Endothelial cell of umbilical vein (primary cell): ENCODE measurements around the gene WSB1. TPM values are rescaled to one million over a fixed set of nuclear protein-coding genes. Genes with fewer than 3 reads are reported as not detected.
"Not testable (repeated sequence)": the region's sequence is repeated elsewhere in the genome, so short reads cannot be mapped to it uniquely, and the experiment has no call there.

Experiments
- BruUV-seq: library from RNA; stranded (reverse); fragments of 400-500 nt; replicated peaks from 2 replicates; lab custom pipeline; 2021; lab: Mats Ljungman, UMichigan
- CTCF ChIA-PET: fragments of 300-600, 350-600 bp; sonication (Branson Sonifier 250); formaldehyde crosslinking; loops from one replicate; lab custom pipeline; 2021; ENCODE audit warnings: antibody characterized with exemption, inconsistent platforms; lab: Charles Lee
- POLR2A ChIA-PET: fragments of 300-600, 350-600 bp; sonication (Branson Sonifier 250); formaldehyde crosslinking; loops from one replicate; lab custom pipeline; 2021; ENCODE audit warnings: antibody characterized with exemption, inconsistent platforms; lab: Charles Lee
- DNase-seq: peaks from one replicate; pipeline ENCODE4 v3.0.0-alpha.2; 2011; ENCODE audit warnings: low read depth, low spot score
- FAIRE-seq: peaks from 2 replicates; lab custom pipeline; 2011; peaks lifted over from hg19 to GRCh38; lab: Jason Lieb, UNC
- H2AFZ ChIP-seq: 2 replicates; pipeline ENCODE4 v1.6.0; 2012; ENCODE audit warnings: low read depth, low read length, control low read depth, inconsistent platforms
- H3K27ac ChIP-seq: 2 replicates; pipeline ENCODE4 v1.5.1; 2011; ENCODE audit warnings: low read depth, mild to moderate bottlenecking, control low read depth, low read length, moderate library complexity; ENCODE audit not compliant: insufficient read depth
- H3K27me3 ChIP-seq, 2 experiments: 2 replicates each; pipeline versions ENCODE4 v1.6.0 to v1.6.1; 2011; ENCODE audit warnings: low read length in 2 of 2, mixed read lengths in 1 of 2; ENCODE audit not compliant: control insufficient read depth in 2 of 2, insufficient read depth in 2 of 2
- H3K36me3 ChIP-seq, 2 experiments: 2 replicates in 1 of 2; 3 replicates in 1 of 2; pipeline ENCODE4 v1.5.1; 2011; ENCODE audit warnings: low read length in 2 of 2, mild to moderate bottlenecking in 1 of 2, moderate library complexity in 1 of 2; ENCODE audit not compliant: control insufficient read depth in 2 of 2, insufficient read depth in 2 of 2; ENCODE audit errors: extremely low read depth in 1 of 2
- H3K4me1 ChIP-seq: 3 replicates; pipeline ENCODE4 v1.5.1; 2011; ENCODE audit warnings: mild to moderate bottlenecking, low read length; ENCODE audit not compliant: control insufficient read depth, insufficient read depth; ENCODE audit errors: extremely low read depth
- H3K4me2 ChIP-seq: 2 replicates; pipeline ENCODE4 v1.6.1; 2011; ENCODE audit warnings: low read length, control low read depth, mixed read lengths; ENCODE audit not compliant: insufficient read depth
- H3K4me3 ChIP-seq, 3 experiments: fragments of 200-600 bp in 1 of 3; sonication (generic), shearing (Covaris generic) in 1 of 3; replicated peaks in 1 of 3; 2 replicates each; pipeline ENCODE4 v1.5.1; 2011 to 2016; ENCODE audit warnings: control low read depth in 3 of 3, low read length in 3 of 3, mild to moderate bottlenecking in 2 of 3, inconsistent platforms in 1 of 3, low read depth in 1 of 3, moderate library complexity in 1 of 3; ENCODE audit not compliant: insufficient read depth in 1 of 3
- H3K79me2 ChIP-seq: 2 replicates; pipeline ENCODE4 v1.6.0; 2012; ENCODE audit warnings: low read length, inconsistent platforms; ENCODE audit not compliant: control insufficient read depth, insufficient read depth
- H3K9ac ChIP-seq: replicated peaks from 2 replicates; pipeline ENCODE3; 2011; ENCODE audit warnings: low read length, control low read depth; ENCODE audit not compliant: insufficient read depth; ENCODE audit errors: extremely low read depth
- H3K9me1 ChIP-seq: replicated peaks from 3 replicates; pipeline ENCODE4 v1.6.0; 2011; ENCODE audit warnings: mild to moderate bottlenecking, low read length; ENCODE audit not compliant: control insufficient read depth, insufficient read depth; ENCODE audit errors: extremely low read depth
- H3K9me3 ChIP-seq: replicated peaks from 2 replicates; pipeline ENCODE4 v1.5.1; 2012; ENCODE audit warnings: low read length, inconsistent platforms; ENCODE audit not compliant: control insufficient read depth, insufficient read depth
- H4K20me1 ChIP-seq: replicated peaks from 2 replicates; pipeline ENCODE3; 2011; ENCODE audit warnings: mild to moderate bottlenecking, low read length; ENCODE audit not compliant: control insufficient read depth, insufficient read depth; ENCODE audit errors: extremely low read depth
- dilution Hi-C: fragments of 300-500 bp; cut with MboI; formaldehyde crosslinking; loops from one replicate; pipeline ENCODE4 v1.15.0; 2019; ENCODE audit warnings: low sequenced_read_pairs; ENCODE audit not compliant: extremely low pct_ligation_motif_present
- intact Hi-C: fragments of 100-400 bp; cut with micrococcal nuclease; formaldehyde crosslinking; loops from one replicate; pipeline ENCODE4 v1.10.0; 2022
- polyA plus RNA-seq, 4 experiments: library from polyadenylated mRNA; depleted of rRNA in 3 of 4; stranded (reverse) in 3 of 4; unstranded in 1 of 4; fragments of >200 nt; gene quantifications; 2 replicates each; pipeline versions ENCODE4 v1.2.1 to v1.2.3, GENCODE V29; 2011 to 2012; ENCODE audit warnings: missing spikeins in 1 of 4
- total RNA-seq: library from RNA; stranded (reverse); gene quantifications from 2 replicates; pipeline ENCODE4 v1.2.3, GENCODE V29; 2021

Gene WSB1
- total and polyA plus RNA-seq, 2 donors (not counting 3 experiments of a cell fraction or from before 2014, with no cell fraction given) = 471 to 736 TPM

DNA sequence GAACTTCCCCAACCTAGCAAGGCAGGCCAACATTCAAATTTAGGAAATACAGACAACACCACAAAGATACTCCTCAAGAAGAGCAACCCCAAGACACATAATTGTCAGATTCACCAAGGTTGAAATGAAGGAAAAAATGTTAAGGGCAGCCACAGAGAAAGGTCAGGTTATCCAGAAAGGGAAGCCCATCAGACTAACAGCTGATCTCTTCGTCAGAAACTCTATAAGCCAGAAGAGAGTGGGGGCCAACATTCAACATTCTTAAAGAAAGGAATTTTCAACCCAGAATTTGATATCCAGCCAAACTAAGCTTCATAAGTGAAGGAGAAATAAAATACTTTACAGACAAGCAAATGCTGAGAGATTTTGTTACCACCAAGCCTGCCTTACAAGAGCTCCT lies 43.1 kb upstream of the WSB1 start:
- H3K9me1 ChIP-seq, BruUV-seq, H3K9ac ChIP-seq, FAIRE-seq, dilution Hi-C loops, DNase-seq, H4K20me1 ChIP-seq, H3K79me2 ChIP-seq, H3K27ac ChIP-seq, H2AFZ ChIP-seq, H3K4me2 ChIP-seq, H3K36me3 ChIP-seq, H3K9me3 ChIP-seq, H3K4me3 ChIP-seq, H3K27me3 ChIP-seq: not testable (repeated sequence)
- ChIA-PET CTCF (interaction anchor here (1.4 to 1.8 kb wide), 2 partner anchors 8 to 14 kb away, joined by 3 to 7 read pairs; no protein-coding TSS in a partner anchor), POLR2A (interaction anchor here (0.9 kb wide), 1 partner anchor 44 kb away, joined by 3 read pairs; no protein-coding TSS in a partner anchor)
- intact Hi-C loops = loop anchor here (10.0 kb wide), 1 partner anchor 1104 kb away; the partner anchor contains the start of gene POLDIP2
- H3K4me1 ChIP-seq = peaks cover 16% of the 10 kb centered on the region

GRCh38 chr17:27254802-27255201 lies 39.1 kb upstream of the WSB1 start:
- H3K9me1 ChIP-seq, CTCF ChIA-PET, H4K20me1 ChIP-seq, FAIRE-seq, H3K36me3 ChIP-seq, POLR2A ChIA-PET, H3K27ac ChIP-seq, H3K79me2 ChIP-seq, H2AFZ ChIP-seq, H3K9ac ChIP-seq, H3K4me2 ChIP-seq, dilution Hi-C loops, H3K4me3 ChIP-seq, H3K27me3 ChIP-seq, BruUV-seq, DNase-seq, H3K9me3 ChIP-seq: not testable (repeated sequence)
- intact Hi-C loops = loop anchor here (10.0 kb wide), 1 partner anchor 1100 kb away; the partner anchor contains the start of gene POLDIP2
- H3K4me1 ChIP-seq = peaks cover 16% of the 10 kb centered on the region
